ENCODE measurements around the gene FER.

FER gene

DNA sequence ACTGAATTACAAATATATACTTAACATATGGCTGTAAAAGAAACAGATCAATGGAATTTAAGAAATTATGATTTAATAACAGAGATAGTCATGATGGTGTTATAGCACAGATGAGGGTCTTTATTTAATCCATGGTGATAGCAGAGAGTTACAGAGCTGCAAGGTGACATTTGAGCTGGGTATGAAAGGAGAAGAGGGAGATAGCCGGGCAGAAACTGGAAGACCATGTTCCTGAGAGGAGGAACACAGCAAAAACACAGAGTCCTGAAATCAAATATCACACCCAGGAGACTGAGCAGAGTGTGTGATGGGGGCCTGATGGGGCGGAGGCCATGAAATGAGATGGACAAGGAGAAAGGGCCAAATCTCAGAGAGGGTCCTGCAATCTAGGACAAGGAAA is 498.7 kb downstream of the FER start:
- no peak for DNase-seq (ENCODE audit: low read depth)

Data from stimulated activated CD8-positive, alpha-beta memory T cell treated with anti-CD3 and anti-CD28 coated beads, Interleukin-15, amount 100 ng/mL, for 1 hour (primary cell).